ENCODE results near the gene METTL2A.
"Not testable (repeated sequence)": the region's sequence is repeated elsewhere in the genome, so short reads cannot be mapped to it uniquely, and the experiment has no call there.

The METTL2A gene

GRCh38 chr17:62453656-62454055, 30.0 kb downstream of the METTL2A start:
- H3K4me3 Mint-ChIP-seq; H3K27me3 Mint-ChIP-seq (ENCODE audit: low read depth); H3K4me1 Mint-ChIP-seq (ENCODE audit: low read depth); H3K36me3 Mint-ChIP-seq (ENCODE audit: low read depth); H3K9me3 Mint-ChIP-seq: not testable (repeated sequence)
- H3K27ac Mint-ChIP-seq, result peak overlapping the region; percentile 22

DNA sequence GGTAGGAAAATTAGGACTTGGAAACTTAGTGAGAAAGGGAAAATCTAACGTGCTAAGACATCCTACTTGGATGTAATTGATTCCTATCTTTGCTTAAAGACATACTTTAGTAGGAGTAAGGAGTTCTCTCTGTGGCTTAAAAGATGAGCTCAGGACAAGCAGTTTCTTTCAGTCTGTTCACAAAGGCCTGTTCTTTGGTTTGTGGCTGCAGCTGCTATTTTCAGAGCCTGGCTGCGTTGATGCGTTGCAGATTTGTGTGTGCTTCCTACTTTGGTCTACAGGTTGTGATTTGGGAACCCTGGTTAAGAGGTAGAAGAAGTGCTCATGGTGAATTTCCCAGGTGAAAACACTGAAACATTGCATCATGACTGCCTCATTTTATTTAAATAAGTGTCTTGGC, 30.4 kb downstream of the METTL2A start:
- not testable (repeated sequence) for H3K9me3 Mint-ChIP-seq; H3K4me3 Mint-ChIP-seq; H3K4me1 Mint-ChIP-seq (ENCODE audit: low read depth); H3K36me3 Mint-ChIP-seq (ENCODE audit: low read depth); H3K27me3 Mint-ChIP-seq (ENCODE audit: low read depth); H3K27ac Mint-ChIP-seq

DNA sequence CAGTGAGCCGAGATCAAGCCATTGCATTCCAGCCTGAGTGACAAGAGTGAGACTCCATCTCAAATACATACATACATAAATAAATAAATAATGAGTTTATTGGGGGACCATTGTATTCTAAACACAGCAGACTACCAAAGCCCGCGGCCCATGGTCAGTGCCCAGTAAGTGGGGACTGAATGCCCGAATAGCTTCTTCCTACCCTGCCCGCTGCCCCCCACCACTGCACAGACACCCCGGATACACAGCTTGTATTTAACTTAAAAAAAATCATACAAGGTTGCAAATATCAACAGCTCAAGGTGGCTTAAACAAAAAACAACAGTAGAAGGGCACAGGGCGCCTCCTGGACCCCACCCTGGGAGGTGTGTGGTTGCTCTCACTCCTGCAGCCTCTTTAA, 32.3 kb downstream of the METTL2A start:
- H3K27ac Mint-ChIP-seq, result no peak overlapping the region
- peaks cover 6% of the 10 kb centered on the region for H3K4me1 Mint-ChIP-seq (ENCODE audit: low read depth)
- H3K9me3 Mint-ChIP-seq, result no peaks in the 10 kb centered on the region
- no peak overlapping the region for H3K4me3 Mint-ChIP-seq
- H3K36me3 Mint-ChIP-seq (ENCODE audit: low read depth), result peaks cover 4% of the 10 kb centered on the region
- H3K27me3 Mint-ChIP-seq (ENCODE audit: low read depth), result peaks cover 3% of the 10 kb centered on the region

GRCh38 chr17:62458483-62458882, 34.8 kb downstream of the METTL2A start:
- H3K27ac Mint-ChIP-seq; H3K36me3 Mint-ChIP-seq (ENCODE audit: low read depth); H3K27me3 Mint-ChIP-seq (ENCODE audit: low read depth); H3K4me1 Mint-ChIP-seq (ENCODE audit: low read depth); H3K4me3 Mint-ChIP-seq; H3K9me3 Mint-ChIP-seq: not testable (repeated sequence)

GRCh38 chr17:62464422-62464821, 40.7 kb downstream of the METTL2A start:
- not testable (repeated sequence) for H3K4me1 Mint-ChIP-seq (ENCODE audit: low read depth); H3K36me3 Mint-ChIP-seq (ENCODE audit: low read depth); H3K27me3 Mint-ChIP-seq (ENCODE audit: low read depth); H3K9me3 Mint-ChIP-seq; H3K4me3 Mint-ChIP-seq; H3K27ac Mint-ChIP-seq

GRCh38 chr17:62465271-62465670, 41.6 kb downstream of the METTL2A start:
- H3K27ac Mint-ChIP-seq; H3K4me3 Mint-ChIP-seq; H3K27me3 Mint-ChIP-seq (ENCODE audit: low read depth); H3K9me3 Mint-ChIP-seq; H3K4me1 Mint-ChIP-seq (ENCODE audit: low read depth); H3K36me3 Mint-ChIP-seq (ENCODE audit: low read depth): not testable (repeated sequence)

- not testable (repeated sequence) for H3K36me3 Mint-ChIP-seq (ENCODE audit: low read depth); H3K27ac Mint-ChIP-seq; H3K4me3 Mint-ChIP-seq; H3K9me3 Mint-ChIP-seq; H3K4me1 Mint-ChIP-seq (ENCODE audit: low read depth); H3K27me3 Mint-ChIP-seq (ENCODE audit: low read depth)
These were observed 47.1 kb downstream of the METTL2A start for GRCh38 chr17:62470666-62471379.

- H3K27ac Mint-ChIP-seq; H3K9me3 Mint-ChIP-seq; H3K36me3 Mint-ChIP-seq (ENCODE audit: low read depth); H3K27me3 Mint-ChIP-seq (ENCODE audit: low read depth); H3K4me3 Mint-ChIP-seq; H3K4me1 Mint-ChIP-seq (ENCODE audit: low read depth): not testable (repeated sequence)
These were observed 47.7 kb downstream of the METTL2A start for GRCh38 chr17:62471380-62471880.

GRCh38 chr17:62473030-62473982, 49.6 kb downstream of the METTL2A start:
- H3K4me1 Mint-ChIP-seq (ENCODE audit: low read depth), result not testable (repeated sequence)

GRCh38 chr17:62477111-62477510, 53.4 kb downstream of the METTL2A start:
- H3K27me3 Mint-ChIP-seq (ENCODE audit: low read depth); H3K9me3 Mint-ChIP-seq: not testable (repeated sequence)
- Mint-ChIP-seq H3K27ac (peak overlapping the region; percentile 80), H3K4me3 (peak overlapping the region; percentile 80), H3K36me3 (ENCODE audit: low read depth) (peaks cover 14% of the 10 kb centered on the region), H3K4me1 (ENCODE audit: low read depth) (peaks cover 22% of the 10 kb centered on the region)

More at GRCh38 chr17:62473030-62473982, 49.6 kb downstream of the METTL2A start:
- not testable (repeated sequence) for H3K4me3 Mint-ChIP-seq; H3K9me3 Mint-ChIP-seq; H3K36me3 Mint-ChIP-seq (ENCODE audit: low read depth); H3K27ac Mint-ChIP-seq; H3K27me3 Mint-ChIP-seq (ENCODE audit: low read depth)

- H3K36me3 Mint-ChIP-seq (ENCODE audit: low read depth), result peaks cover 18% of the 10 kb centered on the region
- peaks cover 25% of the 10 kb centered on the region for H3K4me1 Mint-ChIP-seq (ENCODE audit: low read depth)
- peak overlapping the region; percentile 80 for H3K27ac Mint-ChIP-seq
- H3K9me3 Mint-ChIP-seq; H3K27me3 Mint-ChIP-seq (ENCODE audit: low read depth): not testable (repeated sequence)
- H3K4me3 Mint-ChIP-seq, result peak overlapping the region; percentile 80
These were observed 54.2 kb downstream of the METTL2A start for GRCh38 chr17:62477718-62478408.

GRCh38 chr17:62478424-62478879, 54.8 kb downstream of the METTL2A start, which contains the start of gene TLK2:
TSS of gene TLK2 (plus strand) at chr17:62478825. CDS start at chr17:62481126, 2,301 bp downstream.
- H3K27ac Mint-ChIP-seq, result peak within 1 kb of the TSS; percentile 92
- H3K27me3 Mint-ChIP-seq (ENCODE audit: low read depth), result no peaks in the 10 kb centered on the region
- peaks cover 28% of the 10 kb centered on the region for H3K4me1 Mint-ChIP-seq (ENCODE audit: low read depth)
- peak within 1 kb of the TSS; percentile 95 for H3K4me3 Mint-ChIP-seq
- H3K9me3 Mint-ChIP-seq, result no peaks in the 10 kb centered on the region
- peaks cover 19% of the 10 kb centered on the region for H3K36me3 Mint-ChIP-seq (ENCODE audit: low read depth)

GRCh38 chr17:62478880-62479638, 55.4 kb downstream of the METTL2A start:
- H3K9me3 Mint-ChIP-seq; H3K27me3 Mint-ChIP-seq (ENCODE audit: low read depth): not testable (repeated sequence)
- Mint-ChIP-seq H3K27ac (peak overlapping the region; percentile 92), H3K36me3 (ENCODE audit: low read depth) (peaks cover 20% of the 10 kb centered on the region), H3K4me3 (peak overlapping the region; percentile 95), H3K4me1 (ENCODE audit: low read depth) (peaks cover 28% of the 10 kb centered on the region)
